ENCODE measurements around the gene ARL13B.
A peak's percentile ranks its signal among the peaks of the same experiment; 100 is the strongest.
"Not testable (repeated sequence)": the region's sequence is repeated elsewhere in the genome, so short reads cannot be mapped to it uniquely, and the experiment has no call there.

The ARL13B gene

GRCh38 chr3:93979850-93980676 lies at the start of gene ARL13B:
ARL13B (plus strand) TSS chr3:93980155; CDS start chr3:93980424, 269 bp downstream.
- FAIRE-seq = peak; percentile 99

GRCh38 chr3:93931597-93932229 lies 48.2 kb upstream of the ARL13B start:
- FAIRE-seq = no peak

DNA sequence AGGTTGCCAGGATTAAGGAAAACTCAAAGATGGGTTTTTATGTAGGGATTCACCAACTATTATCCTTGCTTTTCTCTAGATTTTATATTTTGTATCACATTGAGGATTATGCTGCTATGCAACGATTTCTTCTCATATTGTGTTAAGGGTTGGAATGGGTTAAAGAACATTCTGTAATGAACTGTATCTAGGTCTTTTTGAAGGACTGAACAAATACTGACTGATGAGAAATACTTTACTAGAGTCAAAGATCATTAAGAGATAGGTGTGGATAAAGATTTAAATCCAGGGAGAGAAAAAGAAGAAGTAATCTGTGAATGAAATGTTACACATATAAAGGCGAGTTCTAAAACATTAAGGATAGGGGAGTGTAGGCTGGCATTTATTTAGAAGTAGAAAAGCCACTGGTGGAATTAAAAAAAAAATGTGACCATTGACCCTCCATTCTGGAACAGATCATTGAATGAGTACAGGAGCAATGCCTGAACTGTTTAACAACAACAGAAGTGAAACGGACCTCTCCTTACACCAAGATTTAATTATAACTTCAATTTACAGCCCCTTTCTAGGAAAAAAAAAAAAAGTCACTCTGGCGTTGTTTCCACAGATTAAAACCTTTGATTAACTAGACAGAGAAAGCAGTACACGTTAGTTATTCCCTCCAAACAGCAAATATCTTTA lies 45.4 kb upstream of the ARL13B start:
- FAIRE-seq = no peak

DNA sequence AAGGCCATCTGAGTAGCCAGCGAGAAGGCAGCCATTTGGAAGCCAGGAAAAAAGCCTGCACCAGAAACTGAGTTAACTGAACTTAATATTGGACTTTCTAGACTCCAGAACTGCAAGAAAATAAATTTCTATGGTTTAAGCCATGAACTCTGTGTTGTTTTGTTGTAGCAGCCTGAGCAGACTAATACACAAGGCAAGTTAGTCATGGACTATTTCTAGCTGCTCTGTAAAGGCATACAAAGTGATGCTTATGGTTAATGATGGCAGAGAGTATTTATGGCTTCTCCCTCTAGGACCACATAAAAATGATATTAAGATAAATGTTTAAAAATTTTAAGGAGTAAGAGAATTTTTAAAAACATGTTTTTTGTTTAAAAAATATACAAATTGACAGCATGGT lies 43.4 kb upstream of the ARL13B start:
- no peak for FAIRE-seq

- not testable (repeated sequence) for FAIRE-seq
Measured at GRCh38 chr3:93937485-93937884, 42.5 kb upstream of the ARL13B start.

- FAIRE-seq = not testable (repeated sequence)
Measured at GRCh38 chr3:93949958-93950357, 30.0 kb upstream of the ARL13B start.

- FAIRE-seq = no peak
Measured at GRCh38 chr3:93961026-93961425, 18.9 kb upstream of the ARL13B start.

DNA sequence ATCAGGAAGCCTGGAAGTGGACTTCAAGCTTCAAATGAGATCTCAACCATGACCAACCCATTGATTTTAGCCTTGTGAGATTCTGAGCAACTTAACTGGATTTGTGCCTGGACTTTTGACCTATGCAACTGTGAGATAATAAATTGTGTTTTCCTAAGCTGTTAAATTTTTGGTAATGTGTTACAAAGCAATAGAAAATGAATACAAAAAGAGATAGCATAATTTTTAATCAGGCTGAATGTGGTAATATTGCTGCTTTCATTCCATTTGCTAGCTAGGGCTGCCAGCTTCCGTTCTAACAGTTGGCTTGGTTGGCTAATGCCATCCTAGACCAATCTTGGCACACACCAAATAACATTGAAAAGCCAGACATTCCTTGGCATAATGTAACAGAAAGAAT lies 18.5 kb upstream of the ARL13B start:
- no peak for FAIRE-seq

GRCh38 chr3:93962798-93963197 lies 17.2 kb upstream of the ARL13B start:
- no peak for FAIRE-seq

- FAIRE-seq = not testable (repeated sequence)
Measured at GRCh38 chr3:93965106-93965505, 14.8 kb upstream of the ARL13B start.

DNA sequence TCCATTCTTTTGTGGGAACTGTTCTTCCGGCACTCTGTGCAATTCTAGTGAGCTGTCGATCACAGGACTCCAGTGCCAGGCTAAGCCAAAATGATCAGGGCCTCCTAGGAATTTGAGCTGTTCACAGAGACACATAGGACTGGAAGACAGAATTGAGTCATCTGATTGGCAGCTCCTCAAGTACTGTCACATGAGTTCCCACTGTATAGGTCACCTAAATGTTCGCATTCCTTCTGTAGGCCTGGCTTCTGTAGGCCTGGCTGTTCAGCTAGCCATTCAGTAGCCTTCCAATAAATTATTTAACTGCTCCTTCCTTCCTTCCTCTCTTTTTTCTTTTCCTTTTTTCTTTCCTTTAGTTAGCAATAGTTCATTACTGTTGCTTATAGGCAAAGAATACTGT lies 10.5 kb upstream of the ARL13B start:
- no peak for FAIRE-seq

- no peak for FAIRE-seq
Measured at GRCh38 chr3:93969997-93970396, 10.0 kb upstream of the ARL13B start.

DNA sequence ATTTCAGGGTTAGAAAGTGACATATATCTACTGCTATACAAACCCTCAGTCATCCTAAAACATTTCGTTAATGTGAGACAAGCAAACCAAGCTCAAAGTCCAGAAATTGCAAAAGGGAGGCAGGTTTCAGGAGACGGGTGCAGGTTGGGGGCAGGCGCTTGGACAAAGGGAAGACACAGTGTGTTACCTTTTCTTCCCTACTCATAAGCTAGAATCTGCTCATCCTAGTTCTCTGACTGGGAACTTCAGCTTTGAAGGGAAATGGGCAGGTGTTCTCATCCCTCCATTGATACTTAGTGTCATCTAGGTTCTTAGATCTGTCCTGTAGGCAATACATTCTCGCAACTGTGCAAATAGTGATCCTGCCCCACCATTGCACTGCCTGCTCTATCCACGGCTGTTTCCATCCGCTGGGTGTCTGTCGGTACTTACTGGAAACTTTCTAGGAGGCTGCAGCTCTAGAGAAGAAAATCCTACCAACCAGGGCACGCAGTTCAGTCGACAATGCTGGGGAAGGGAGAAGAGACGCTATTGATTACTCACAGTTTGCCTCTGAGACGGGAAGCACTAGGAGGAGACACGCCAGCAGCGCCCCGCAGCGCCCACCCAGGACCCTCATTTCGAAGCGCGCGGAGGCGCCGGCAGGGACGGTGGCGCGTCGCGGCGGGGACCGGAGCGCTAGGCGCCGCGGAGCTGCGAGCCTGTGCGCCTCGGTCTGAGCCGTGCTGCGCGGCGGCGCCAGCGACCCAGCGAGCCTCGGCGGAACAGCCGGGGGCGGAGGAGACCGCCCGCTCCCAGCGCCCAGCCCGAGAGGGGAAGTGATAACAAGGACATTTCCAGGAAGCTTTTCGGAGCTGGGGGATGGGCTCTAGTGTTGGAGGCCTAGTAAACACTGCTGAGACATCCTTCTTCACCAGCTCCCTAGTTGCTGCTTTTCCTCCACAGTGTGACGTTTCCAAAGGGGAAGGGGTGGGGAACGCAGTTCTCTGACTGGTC lies 6.5 kb upstream of the ARL13B start, which contains the start of gene PROS1:
PROS1 (minus strand) TSS at position 766 of the 996 bp plus-strand sequence; CDS start at position 619, 147 bp downstream.
- no peak for FAIRE-seq

DNA sequence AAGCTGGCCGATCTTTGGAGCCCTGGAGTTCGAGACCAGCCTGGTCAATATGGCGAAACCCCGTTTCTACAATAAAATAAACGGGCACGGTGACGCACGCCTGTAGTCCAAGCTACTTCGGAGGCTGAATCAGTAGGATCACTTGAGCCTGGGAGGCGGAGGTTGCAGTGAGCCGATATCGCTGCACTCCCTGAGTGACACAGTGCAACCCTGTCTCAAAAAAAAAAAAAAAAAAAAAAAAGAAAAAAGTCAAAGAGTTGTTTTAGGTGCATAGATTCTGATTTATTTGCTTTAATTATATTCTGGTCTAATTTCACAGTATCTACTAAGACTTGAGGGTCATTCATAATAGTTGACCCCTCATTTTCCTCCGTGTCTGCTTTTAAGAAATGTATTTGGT lies 1.7 kb downstream of the ARL13B start:
- no peak for FAIRE-seq

- FAIRE-seq = no peak
Measured at GRCh38 chr3:93983408-93983807, 3.5 kb downstream of the ARL13B start.

DNA sequence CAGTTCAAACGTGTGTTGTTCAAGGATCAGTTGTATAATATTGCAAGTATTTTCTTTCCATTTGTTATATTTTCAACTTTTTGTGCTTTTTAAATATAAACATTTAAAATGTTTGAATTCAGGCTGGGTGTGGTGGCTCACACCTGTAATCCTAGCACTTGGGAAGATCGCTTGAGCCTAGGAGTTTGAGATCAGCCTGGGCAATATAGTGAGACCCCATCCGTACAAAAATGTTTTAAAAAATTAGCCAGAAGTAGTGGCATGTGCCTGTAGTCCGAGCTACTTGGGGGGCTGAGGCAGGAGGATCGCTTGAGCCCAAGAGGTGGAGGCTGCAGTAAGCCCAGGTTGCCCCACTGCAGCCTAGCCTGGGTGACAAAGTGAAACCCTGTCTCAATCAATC lies 4.7 kb downstream of the ARL13B start:
- no peak for FAIRE-seq

DNA sequence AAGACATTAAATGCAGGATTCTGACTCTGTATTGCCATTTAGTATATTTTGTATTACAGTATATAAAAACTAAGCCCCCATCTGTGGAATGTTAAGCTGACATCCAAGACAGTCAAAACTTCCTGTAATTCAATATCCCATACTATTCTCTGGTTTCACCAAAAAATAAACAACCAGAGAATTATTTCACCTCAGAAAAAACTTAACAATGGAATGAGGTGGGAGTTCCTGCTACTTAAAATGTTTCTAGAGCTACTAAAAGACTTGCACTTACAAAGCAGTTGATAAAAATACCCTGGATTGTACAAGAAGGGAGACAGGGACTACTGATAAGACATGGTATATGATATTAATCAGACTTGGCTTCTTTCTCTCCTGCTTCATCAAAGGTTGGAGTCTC lies 8.3 kb downstream of the ARL13B start:
- no peak for FAIRE-seq

DNA sequence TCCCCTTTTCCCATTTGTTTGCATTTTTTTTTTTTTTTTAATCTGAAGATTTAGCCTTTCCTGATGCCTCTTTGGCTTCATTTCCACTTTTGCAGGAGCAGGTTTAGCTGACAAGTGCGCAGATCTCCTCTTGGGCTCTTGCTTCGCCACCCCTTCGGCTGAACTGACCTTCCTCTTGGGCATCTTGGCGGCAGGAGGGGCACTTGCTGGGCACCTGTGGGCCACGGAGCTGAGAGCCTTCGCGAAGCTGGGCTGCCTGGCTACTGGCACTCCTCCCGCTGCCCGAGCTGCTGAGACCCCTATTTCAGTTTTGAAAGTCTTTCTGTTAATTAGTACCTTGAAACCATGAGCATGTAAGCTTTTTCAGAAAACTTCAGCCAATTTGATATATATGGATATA lies 8.8 kb downstream of the ARL13B start:
- FAIRE-seq = no peak

GRCh38 chr3:93989241-93989640 lies 9.3 kb downstream of the ARL13B start:
- FAIRE-seq = no peak

DNA sequence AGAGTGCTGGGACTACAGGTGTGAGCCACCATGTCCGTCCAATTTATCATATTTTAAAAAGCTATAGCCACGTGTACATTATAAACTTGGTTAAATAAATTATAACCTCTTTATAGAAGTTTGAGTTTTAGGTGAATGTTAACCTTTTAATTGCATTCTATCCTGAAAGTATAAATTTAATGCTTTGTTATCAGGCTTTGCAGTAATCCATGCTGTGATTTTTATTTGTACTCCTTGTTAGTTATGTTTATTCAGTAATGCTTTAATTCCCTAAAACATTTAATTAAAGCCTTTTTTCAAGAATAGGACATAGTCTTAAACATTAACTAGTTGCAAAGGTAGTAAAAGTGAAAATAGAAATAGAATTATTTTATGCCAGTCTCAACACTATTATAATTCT lies 11.7 kb downstream of the ARL13B start:
- no peak for FAIRE-seq

DNA sequence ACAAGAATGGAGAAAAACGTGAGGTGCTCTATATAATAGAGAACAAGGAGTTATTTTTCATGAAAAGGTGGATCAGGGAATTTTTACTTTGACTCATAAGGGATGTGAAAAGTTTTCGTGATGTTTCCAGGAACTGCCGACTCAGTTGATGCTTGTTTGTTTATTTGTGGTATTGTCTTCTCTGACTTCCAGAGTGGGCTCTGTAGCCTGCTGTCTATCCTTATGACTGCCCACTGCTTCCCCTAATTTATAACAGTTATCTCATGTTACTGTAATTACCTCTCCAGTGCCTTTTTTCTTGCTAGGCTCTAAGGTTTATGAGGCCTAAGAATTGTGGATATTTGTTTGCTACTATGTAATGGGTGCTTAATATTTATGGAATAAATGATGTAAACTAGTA lies 12.3 kb downstream of the ARL13B start:
- no peak for FAIRE-seq

DNA sequence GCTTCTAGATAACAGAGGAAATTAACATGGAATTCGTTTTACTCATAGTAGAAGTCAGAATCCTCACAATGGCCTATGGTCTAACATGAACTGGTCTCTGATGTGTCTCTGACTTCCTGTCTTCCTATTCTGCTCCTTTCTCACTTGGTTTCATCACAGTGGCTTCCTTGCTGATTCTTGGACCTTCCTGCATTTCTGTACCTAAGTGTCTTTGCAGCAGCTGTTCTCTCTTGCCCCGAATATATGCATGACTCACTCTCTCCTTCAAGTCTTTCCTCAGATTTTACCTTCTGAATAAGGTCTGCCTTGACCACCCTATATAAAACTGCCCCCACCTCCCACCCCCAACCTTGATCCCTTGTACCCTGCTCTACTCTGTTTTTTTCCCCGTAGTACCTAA lies 14.1 kb downstream of the ARL13B start:
- FAIRE-seq = no peak

GRCh38 chr3:94001191-94001590 lies 21.2 kb downstream of the ARL13B start:
- FAIRE-seq = no peak
